ENCODE data around the gene LITAF. TPM values are rescaled to one million over a fixed set of nuclear protein-coding genes. Genes with fewer than 3 reads are reported as not detected.

Gene LITAF
- total RNA-seq, 4 donors from 2014 or later: 59.7 to 93.5 (median 64.8) TPM

DNA sequence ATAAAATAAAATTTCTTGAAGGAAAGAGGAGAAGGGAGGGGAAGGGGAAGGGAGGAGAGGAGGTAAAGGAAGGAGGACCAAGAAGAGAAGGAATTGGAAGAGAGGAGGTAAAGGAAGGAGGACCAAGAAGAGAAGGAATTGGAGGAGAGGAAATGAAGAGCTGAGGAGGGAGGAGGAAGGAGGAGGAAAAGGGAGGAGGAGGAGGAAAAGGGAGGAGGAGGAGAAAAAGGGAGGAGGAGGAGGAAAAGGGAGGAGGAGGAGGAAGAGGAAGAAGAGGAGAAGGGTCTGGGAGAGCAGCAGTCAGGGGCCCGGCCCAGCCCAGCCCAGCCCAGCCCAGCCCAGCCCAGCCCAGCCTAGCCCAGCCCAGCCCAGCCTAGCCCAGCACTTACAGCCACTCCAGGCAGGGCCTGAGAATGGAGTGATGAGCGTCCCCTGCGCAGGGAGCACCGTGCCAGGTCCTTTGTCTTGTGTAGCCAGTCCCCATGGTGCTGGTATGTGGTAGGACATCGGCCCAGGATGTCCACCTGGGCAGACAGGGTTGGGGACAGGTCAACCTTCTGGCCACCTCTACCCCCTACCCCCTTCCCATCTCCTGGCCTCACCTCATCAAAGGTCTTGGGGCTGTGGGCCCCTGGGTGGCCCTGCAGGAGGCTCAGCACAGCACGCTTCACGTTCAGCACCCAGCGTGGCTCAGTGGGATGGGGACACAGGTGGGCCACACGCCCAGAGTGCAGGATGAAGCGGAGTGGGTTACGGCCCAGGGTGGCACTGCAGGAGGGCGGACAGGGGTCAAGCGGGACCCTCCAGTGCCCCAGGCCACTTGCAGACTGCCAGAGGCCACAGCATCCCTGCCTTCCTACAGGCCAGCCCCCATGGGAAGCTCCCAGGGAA lies 70.9 kb downstream of the LITAF start:
- TF ChIP-seq, protein P1, sequence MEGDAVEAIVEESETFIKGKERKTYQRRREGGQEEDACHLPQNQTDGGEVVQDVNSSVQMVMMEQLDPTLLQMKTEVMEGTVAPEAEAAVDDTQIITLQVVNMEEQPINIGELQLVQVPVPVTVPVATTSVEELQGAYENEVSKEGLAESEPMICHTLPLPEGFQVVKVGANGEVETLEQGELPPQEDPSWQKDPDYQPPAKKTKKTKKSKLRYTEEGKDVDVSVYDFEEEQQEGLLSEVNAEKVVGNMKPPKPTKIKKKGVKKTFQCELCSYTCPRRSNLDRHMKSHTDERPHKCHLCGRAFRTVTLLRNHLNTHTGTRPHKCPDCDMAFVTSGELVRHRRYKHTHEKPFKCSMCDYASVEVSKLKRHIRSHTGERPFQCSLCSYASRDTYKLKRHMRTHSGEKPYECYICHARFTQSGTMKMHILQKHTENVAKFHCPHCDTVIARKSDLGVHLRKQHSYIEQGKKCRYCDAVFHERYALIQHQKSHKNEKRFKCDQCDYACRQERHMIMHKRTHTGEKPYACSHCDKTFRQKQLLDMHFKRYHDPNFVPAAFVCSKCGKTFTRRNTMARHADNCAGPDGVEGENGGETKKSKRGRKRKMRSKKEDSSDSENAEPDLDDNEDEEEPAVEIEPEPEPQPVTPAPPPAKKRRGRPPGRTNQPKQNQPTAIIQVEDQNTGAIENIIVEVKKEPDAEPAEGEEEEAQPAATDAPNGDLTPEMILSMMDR (IDR thresholded peaks at IDR 0.05; ENCODE audit: low read depth): no peak

DNA sequence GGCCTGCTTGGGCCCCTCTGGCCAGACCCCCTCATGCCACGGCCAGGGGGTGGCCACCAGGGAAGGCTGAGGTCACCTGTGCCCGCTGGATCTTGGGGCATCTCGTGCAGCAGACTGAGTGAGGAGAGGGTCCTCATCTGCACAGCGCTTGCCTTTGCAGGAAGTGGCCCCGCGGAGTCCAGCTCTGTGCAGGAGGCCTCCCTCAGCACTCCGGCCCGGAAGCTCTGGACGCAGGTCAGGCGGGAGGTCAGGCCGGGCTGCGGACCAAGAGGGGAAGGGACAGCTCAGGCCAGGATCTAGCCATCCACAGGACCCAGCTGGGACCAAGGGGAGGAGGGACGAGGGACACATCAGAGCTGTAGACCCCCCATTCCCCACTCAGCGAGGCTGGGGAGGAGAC lies 72.4 kb downstream of the LITAF start:
- TF ChIP-seq, protein P1 (IDR thresholded peaks at IDR 0.05; ENCODE audit: low read depth): no peak

DNA sequence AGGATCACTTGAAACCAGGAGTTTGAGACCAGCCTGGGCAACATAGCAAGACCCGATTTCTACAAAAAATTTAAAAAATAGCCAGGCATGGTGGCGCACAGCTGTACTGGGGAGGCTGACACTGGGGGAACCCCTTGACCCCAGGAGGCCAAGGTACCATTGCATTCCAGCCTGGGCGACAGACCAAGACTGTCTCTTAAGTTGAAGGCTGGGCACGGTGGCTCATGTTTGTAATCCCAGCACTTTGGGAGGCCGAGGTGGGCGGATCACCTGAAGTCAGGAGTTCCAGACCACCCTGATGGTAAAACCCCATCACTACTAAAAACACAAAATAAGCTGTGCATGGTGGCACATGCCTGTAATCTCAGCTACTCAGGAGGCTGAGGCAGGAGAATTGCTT lies 74.9 kb downstream of the LITAF start:
- TF ChIP-seq, protein P1 (IDR thresholded peaks at IDR 0.05; ENCODE audit: low read depth): no peak

GRCh38 chr16:11511328-11511727 lies 75.4 kb downstream of the LITAF start:
- TF ChIP-seq, protein P1 (IDR thresholded peaks at IDR 0.05; ENCODE audit: low read depth): no peak

GRCh38 chr16:11510178-11510973 lies 76.3 kb downstream of the LITAF start:
- TF ChIP-seq, protein P1 (IDR thresholded peaks at IDR 0.05; ENCODE audit: low read depth): no peak

DNA sequence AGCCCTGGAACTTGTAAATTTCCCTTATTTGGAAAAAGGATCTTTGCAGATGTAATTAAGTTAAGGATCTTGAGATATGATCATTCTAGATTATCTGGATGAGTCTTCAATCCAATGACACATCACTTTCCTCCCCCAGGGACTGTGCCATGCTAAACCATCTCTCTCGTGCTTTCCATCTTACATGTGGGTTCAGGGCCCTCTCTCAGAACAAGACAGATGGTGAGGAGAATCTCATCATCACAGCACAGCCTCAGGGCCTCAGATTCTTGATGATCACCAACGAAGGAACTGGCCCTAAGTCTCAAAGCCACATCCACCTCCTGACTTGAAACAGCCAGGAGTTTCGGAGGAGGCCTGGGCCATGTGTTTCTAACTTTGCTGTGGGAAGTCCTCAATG lies 78.7 kb downstream of the LITAF start:
- TF ChIP-seq, protein P1 (IDR thresholded peaks at IDR 0.05; ENCODE audit: low read depth): no peak

- TF ChIP-seq, protein P1 (IDR thresholded peaks at IDR 0.05; ENCODE audit: low read depth): no peak
Observed at GRCh38 chr16:11507350-11507749, 79.4 kb downstream of the LITAF start.

Measured in subcutaneous adipose tissue (tissue), 4 donors.